Kasumi-1 (cell line): ENCODE measurements around the gene RUNX1.
A peak's percentile ranks its signal among the peaks of the same experiment; 100 is the strongest.

Experiments used
- DNase-seq, 2 experiments: peaks; one replicate each; lab custom pipeline; 2025; lab: John Stamatoyannopoulos, UW

The RUNX1 gene

GRCh38 chr21:34825101-34825500 lies 224.0 kb downstream of the RUNX1 start:
- no peak for DNase-seq

- no peak for DNase-seq
Measured at GRCh38 chr21:34824314-34824713, 224.8 kb downstream of the RUNX1 start.

- DNase-seq = no peak
Measured at GRCh38 chr21:34822942-34823341, 226.2 kb downstream of the RUNX1 start.

GRCh38 chr21:34822168-34822567 lies 226.9 kb downstream of the RUNX1 start:
- DNase-seq = no peak

- no peak for DNase-seq
Measured at GRCh38 chr21:34821717-34822116, 227.4 kb downstream of the RUNX1 start.

- no peak for DNase-seq
Measured at GRCh38 chr21:34820051-34820450, 229.1 kb downstream of the RUNX1 start.

- DNase-seq = no peak
Measured at GRCh38 chr21:34819357-34819999, 229.6 kb downstream of the RUNX1 start.

GRCh38 chr21:34818662-34819158 lies 230.4 kb downstream of the RUNX1 start:
- DNase-seq = no peak

- DNase-seq = no peak
Measured at GRCh38 chr21:34817821-34818661, 231.1 kb downstream of the RUNX1 start.

GRCh38 chr21:34815831-34816705 lies 233.0 kb downstream of the RUNX1 start:
- no peak for DNase-seq

GRCh38 chr21:34814529-34814951 lies 234.6 kb downstream of the RUNX1 start:
- DNase-seq = no peak

- no peak for DNase-seq
Measured at GRCh38 chr21:34813266-34813894, 235.7 kb downstream of the RUNX1 start.

- no peak for DNase-seq
Measured at GRCh38 chr21:34812504-34813265, 236.4 kb downstream of the RUNX1 start.

GRCh38 chr21:34811368-34811767 lies 237.7 kb downstream of the RUNX1 start:
- no peak for DNase-seq

GRCh38 chr21:34810786-34811185 lies 238.3 kb downstream of the RUNX1 start:
- no peak for DNase-seq

- no peak for DNase-seq
Measured at GRCh38 chr21:34809822-34810221, 239.3 kb downstream of the RUNX1 start.

GRCh38 chr21:34808569-34809204 lies 240.4 kb downstream of the RUNX1 start:
- DNase-seq = peak in 1 of 2 experiments; percentile 37

GRCh38 chr21:34807881-34808568 lies 241.1 kb downstream of the RUNX1 start:
- peak; percentile 48 to 58 for DNase-seq

GRCh38 chr21:34807146-34807880 lies 241.8 kb downstream of the RUNX1 start:
- peak; percentile 39 to 43 for DNase-seq
